GM12875 (cell line): Measurements from ENCODE around the gene BEX4.
"Not testable (repeated sequence)": the region's sequence is repeated elsewhere in the genome, so short reads cannot be mapped to it uniquely, and the experiment has no call there.

ENCODE experiments used
- H3K4me3 ChIP-seq: one replicate; pipeline ENCODE4 v1.5.1; 2011; ENCODE audit warnings: low read depth, low read length, control low read depth
- TF ChIP-seq, protein P1 (sequence below): IDR thresholded peaks from 2 replicates; pipeline ENCODE4 v1.5.1; 2011; ENCODE audit warnings: low read depth, mild to moderate bottlenecking, control low read depth, inconsistent platforms, low read length, moderate library complexity, borderline replicate concordance; ENCODE audit not compliant: insufficient read depth

The BEX4 gene, protein sequence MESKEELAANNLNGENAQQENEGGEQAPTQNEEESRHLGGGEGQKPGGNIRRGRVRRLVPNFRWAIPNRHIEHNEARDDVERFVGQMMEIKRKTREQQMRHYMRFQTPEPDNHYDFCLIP

DNA sequence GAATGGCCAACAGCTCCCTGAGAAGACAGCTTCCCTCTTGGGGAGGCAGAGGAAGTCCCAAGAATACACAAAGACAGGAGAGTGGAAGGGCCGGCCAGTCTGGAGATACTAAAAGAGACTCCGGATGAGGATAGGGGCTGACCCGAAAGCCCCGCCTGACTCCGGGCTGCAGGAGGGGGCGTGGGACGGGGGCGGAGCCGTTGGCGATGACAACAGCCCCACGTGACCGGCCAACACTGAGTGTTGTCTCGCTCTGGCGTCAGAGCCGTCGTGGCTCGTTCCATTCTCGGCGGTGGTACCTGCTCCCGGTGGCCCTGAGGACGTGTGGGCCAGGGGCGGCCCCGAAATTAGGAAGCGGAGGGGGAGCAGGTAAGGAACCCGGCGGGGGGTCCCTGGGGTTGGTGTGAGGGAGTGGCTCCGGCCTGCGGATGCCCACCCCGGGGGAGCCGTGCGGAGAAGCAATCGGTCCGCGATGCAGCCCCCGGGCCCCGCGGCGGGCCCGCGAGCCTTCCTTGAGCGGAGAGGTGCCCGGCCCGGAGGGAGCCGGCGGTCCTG lies at the start of gene BEX4:
Gene BEX4 (plus strand): TSS at position 239 of the 555 bp plus-strand sequence. CDS start 1,046 bp downstream, outside the sequence.
- TF ChIP-seq, protein P1, sequence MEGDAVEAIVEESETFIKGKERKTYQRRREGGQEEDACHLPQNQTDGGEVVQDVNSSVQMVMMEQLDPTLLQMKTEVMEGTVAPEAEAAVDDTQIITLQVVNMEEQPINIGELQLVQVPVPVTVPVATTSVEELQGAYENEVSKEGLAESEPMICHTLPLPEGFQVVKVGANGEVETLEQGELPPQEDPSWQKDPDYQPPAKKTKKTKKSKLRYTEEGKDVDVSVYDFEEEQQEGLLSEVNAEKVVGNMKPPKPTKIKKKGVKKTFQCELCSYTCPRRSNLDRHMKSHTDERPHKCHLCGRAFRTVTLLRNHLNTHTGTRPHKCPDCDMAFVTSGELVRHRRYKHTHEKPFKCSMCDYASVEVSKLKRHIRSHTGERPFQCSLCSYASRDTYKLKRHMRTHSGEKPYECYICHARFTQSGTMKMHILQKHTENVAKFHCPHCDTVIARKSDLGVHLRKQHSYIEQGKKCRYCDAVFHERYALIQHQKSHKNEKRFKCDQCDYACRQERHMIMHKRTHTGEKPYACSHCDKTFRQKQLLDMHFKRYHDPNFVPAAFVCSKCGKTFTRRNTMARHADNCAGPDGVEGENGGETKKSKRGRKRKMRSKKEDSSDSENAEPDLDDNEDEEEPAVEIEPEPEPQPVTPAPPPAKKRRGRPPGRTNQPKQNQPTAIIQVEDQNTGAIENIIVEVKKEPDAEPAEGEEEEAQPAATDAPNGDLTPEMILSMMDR: no peak
- H3K4me3 ChIP-seq: peak within 1 kb of the TSS; percentile 56

DNA sequence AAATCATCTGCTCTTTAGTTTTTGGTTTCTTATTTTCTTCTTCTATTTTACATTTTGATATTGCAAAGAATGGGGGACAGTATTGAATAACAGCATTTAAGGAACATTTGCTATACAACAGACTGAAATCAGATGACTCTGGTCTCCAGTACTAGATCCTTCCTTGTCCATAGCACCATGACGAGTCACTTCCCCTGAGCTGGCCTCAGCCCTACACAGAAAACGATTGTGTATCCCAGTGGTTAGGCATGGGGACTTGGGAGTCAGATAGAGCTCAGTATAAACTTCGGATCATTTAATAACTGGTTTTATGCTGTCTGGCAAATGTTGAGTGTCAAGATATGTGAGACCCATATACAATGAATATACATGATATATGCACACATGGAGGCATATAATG lies 44.7 kb upstream of the BEX4 start:
- H3K4me3 ChIP-seq: no peak overlapping the region
- TF ChIP-seq, protein P1: no peak

DNA sequence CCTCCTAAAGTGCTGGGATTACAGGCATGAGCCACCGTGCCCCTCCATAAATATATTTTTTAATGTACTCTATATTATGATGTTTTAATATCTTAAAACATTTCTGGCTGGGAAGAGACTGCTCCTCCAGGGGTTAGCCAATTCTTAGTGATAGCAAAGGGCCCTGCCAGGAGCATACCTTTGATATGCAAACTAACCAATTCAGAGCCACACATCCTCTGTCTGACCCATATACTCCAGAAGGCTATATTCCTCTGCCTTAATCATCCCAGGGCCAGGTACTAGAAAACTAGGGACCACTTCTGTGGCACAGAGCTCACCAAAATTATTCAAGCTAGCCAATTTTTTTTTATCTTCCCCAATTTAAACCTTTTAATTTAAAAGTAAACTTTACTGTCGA lies 43.6 kb upstream of the BEX4 start:
- no peak overlapping the region for H3K4me3 ChIP-seq
- TF ChIP-seq, protein P1: no peak

DNA sequence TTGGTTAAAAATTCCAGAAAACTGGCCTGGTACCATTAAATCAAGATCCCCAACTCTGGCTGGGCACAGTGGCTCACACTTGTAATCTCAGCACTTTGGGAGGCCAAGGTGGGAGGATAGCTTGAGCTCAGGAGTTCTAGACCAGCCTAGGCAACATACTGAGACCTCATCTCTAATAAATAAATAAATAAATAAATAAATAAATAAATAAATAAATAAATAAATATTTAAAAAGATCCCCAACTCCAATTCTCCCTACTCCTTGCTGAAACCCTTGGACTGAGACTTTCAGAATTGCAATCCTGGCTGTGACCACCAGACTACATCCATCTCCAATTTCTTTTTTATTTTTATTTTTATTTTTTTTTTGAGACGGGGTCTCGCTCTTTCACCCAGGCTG lies 39.7 kb upstream of the BEX4 start:
- not testable (repeated sequence) for H3K4me3 ChIP-seq

DNA sequence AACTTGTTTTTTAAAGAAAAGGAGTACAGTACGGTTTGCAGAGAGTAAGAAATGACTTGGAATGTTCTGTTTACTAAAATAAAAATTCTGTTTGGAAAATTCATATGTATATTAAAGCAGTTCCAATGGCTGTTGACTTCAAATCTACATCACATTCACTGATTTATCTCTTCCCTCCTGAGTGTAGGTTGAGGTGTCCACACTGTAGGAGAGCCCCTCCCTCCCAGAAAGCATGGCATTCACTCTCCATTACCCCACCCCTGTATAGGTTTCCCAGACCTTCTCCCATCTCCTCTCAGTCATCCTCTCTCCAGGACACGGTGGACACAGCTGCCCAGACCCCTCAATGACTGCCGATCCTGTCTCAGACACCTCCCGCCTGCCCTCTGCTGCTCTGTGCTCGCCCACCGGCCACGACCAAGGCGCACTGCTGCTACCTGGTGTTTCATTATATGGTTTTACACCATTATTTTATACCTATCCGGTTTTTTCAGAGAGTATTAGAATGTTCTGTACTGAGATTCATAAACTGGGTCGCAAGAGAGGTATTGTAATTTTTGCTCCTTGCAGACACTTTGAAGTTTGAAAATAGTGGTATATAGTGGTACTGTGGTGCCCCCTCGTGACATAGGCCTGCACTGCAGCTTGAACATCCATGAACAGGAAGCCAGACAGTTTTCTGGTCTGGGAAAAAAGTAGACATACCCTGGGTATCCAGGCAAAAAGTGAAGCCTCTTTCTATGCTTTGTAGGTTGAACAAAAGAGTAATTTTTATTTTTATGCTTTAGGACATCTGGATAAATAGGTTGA lies 38.8 kb upstream of the BEX4 start:
- H3K4me3 ChIP-seq: no peak overlapping the region
- TF ChIP-seq, protein P1: peak; percentile 64

DNA sequence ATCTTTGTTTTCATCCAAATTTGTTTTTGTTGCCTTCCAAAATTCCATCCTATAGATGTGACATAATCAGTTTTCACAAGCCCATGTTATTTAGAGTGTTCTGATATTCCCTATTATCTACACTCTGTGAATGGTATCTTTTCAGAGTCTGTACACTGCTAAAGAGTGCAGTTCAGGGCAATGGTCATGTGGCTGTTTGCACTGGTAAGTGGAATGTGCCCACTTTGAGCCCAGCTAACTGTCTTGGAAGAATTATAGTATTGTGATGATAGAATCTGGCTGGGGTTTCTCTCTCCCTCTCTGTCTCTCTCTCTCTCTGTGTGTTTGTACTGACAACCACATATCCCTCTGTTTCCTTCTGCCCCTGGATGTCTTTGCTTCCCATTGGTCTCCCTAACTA lies 37.4 kb upstream of the BEX4 start:
- TF ChIP-seq, protein P1: no peak
- no peak overlapping the region for H3K4me3 ChIP-seq

DNA sequence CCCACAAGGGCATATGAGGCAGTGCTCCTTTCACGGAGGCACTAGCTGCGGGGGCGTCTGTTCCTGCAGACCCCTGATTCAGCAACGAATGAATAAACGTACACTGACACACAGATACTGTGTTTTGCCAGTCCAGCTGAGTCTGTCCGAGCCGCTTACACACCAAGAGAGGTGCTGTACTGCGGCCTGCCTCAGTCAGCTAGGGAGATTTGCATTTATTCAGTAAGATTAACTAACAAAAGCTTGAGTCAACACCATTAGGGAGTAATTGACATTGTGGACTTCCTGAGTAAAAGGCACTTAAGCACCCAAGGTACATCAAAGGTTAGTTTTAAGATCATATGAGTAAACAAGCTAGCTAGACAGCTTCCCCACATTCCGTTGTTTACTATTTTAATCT lies 31.0 kb upstream of the BEX4 start:
- TF ChIP-seq, protein P1: no peak

More for the DNA sequence above, 31.0 kb upstream of the BEX4 start:
- H3K4me3 ChIP-seq: no peak overlapping the region
